Measurements from ENCODE around the gene SHC4.

Gene SHC4

DNA sequence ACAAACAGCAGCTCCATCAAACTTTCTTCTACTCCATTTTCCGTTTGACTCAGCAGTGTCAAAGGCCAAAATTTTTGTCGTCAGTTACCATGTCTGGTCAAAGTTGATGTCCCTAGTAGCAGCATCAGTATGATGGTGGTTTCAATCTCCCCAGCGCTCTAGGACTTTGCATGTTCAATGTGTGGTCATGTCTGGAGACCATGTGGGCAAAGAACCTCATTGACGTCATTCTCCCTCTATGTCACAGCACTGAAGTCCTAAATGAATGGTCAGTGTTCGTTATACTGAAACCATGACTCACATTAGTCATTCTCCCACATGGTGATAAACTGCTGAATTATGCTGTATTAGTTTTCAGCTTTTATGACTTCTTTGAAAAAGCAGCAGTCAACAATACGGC is 23.2 kb downstream of the SHC4 start:
- TF ChIP-seq CTCF (IDR thresholded peaks at IDR 0.05; ENCODE audit: low read depth, low read length, missing control alignments), result no peak
- in situ Hi-C loops (cut with HindIII; ENCODE audit: low pct_ligation_motif_present, low sequenced_read_pairs), result no loop called here
- peak; percentile 98 for DNase-seq
- H3K36me3 ChIP-seq (replicated peaks), result no peaks in the 10 kb centered on the region
- H3K27me3 ChIP-seq (replicated peaks), result no peaks in the 10 kb centered on the region
- no peak overlapping the region for H3K4me3 ChIP-seq (ENCODE audit: low read depth, low read length)
- H3K27ac ChIP-seq, result peak overlapping the region; percentile 96

GRCh38 chr15:48939648-48940047 is 24.1 kb downstream of the SHC4 start:
- Histone ChIP-seq H3K27me3 (replicated peaks) (no peaks in the 10 kb centered on the region), H3K4me3 (ENCODE audit: low read depth, low read length) (no peak overlapping the region), H3K36me3 (replicated peaks) (no peaks in the 10 kb centered on the region), H3K27ac (peak overlapping the region; percentile 96)
- in situ Hi-C loops (cut with HindIII; ENCODE audit: low pct_ligation_motif_present, low sequenced_read_pairs), result no loop called here
- peak; percentile 95 for DNase-seq
- no peak for TF ChIP-seq CTCF (IDR thresholded peaks at IDR 0.05; ENCODE audit: low read depth, low read length, missing control alignments)

- no peak for DNase-seq
- H3K4me3 ChIP-seq (ENCODE audit: low read depth, low read length), result no peak overlapping the region
- H3K36me3 ChIP-seq (replicated peaks), result no peaks in the 10 kb centered on the region
- H3K27me3 ChIP-seq (replicated peaks), result no peaks in the 10 kb centered on the region
- TF ChIP-seq CTCF (IDR thresholded peaks at IDR 0.05; ENCODE audit: low read depth, low read length, missing control alignments), result no peak
- in situ Hi-C loops (cut with HindIII; ENCODE audit: low pct_ligation_motif_present, low sequenced_read_pairs), result no loop called here
- H3K27ac ChIP-seq, result no peak overlapping the region
Measured at GRCh38 chr15:48937886-48938285, 25.8 kb downstream of the SHC4 start.

- Histone ChIP-seq H3K36me3 (replicated peaks) (no peaks in the 10 kb centered on the region), H3K27me3 (replicated peaks) (no peaks in the 10 kb centered on the region), H3K27ac (peak overlapping the region; percentile 11), H3K4me3 (ENCODE audit: low read depth, low read length) (no peak overlapping the region)
- no peak for TF ChIP-seq CTCF (IDR thresholded peaks at IDR 0.05; ENCODE audit: low read depth, low read length, missing control alignments)
- DNase-seq, result peak; percentile 78
- in situ Hi-C loops (cut with HindIII; ENCODE audit: low pct_ligation_motif_present, low sequenced_read_pairs), result no loop called here
Measured at GRCh38 chr15:48936666-48937065, 27.1 kb downstream of the SHC4 start.

DNA sequence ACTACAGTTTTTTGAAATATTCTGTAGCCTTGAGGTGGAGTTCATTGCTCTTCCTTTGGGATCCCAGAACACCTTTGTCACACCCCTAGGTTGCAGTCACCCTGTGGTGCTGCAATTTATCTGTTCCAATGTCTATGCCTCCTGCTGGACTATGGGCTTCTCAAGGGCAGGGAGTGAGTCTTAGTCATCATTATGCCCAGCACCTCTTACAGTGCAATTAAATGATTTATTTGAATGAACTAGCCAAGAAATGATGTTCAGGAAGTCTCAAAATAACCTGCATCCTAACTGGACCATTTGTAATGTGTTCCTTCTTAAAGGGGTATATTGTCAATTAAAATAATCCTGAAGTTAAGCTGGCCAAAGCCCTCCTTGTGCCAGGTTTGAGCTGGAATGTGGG is 28.5 kb downstream of the SHC4 start:
- DNase-seq, result no peak
- Histone ChIP-seq H3K27me3 (replicated peaks) (no peaks in the 10 kb centered on the region), H3K36me3 (replicated peaks) (no peaks in the 10 kb centered on the region), H3K27ac (no peak overlapping the region), H3K4me3 (ENCODE audit: low read depth, low read length) (no peak overlapping the region)
- in situ Hi-C loops (cut with HindIII; ENCODE audit: low pct_ligation_motif_present, low sequenced_read_pairs), result no loop called here
- TF ChIP-seq CTCF (IDR thresholded peaks at IDR 0.05; ENCODE audit: low read depth, low read length, missing control alignments), result no peak

- no peak for TF ChIP-seq CTCF (IDR thresholded peaks at IDR 0.05; ENCODE audit: low read depth, low read length, missing control alignments)
- H3K36me3 ChIP-seq (replicated peaks), result no peaks in the 10 kb centered on the region
- no peaks in the 10 kb centered on the region for H3K27me3 ChIP-seq (replicated peaks)
- H3K4me3 ChIP-seq (ENCODE audit: low read depth, low read length), result no peak overlapping the region
- in situ Hi-C loops (cut with HindIII; ENCODE audit: low pct_ligation_motif_present, low sequenced_read_pairs), result no loop called here
- DNase-seq, result no peak
- H3K27ac ChIP-seq, result no peak overlapping the region
Measured at GRCh38 chr15:48930735-48931134, 33.0 kb downstream of the SHC4 start.
